Kidney epithelial cell (primary cell): ENCODE data around the gene SLC39A6. TPM values are rescaled to one million over a fixed set of nuclear protein-coding genes. Genes with fewer than 3 reads are reported as not detected.

Experiments
- DNase-seq: peaks from one replicate; pipeline ENCODE4 v3.0.0-alpha.2; 2010; ENCODE audit warnings: low read depth
- H3K27me3 ChIP-seq: 2 replicates; pipeline ENCODE4 v1.6.0; 2011; ENCODE audit warnings: low read length; ENCODE audit not compliant: control insufficient read depth, insufficient read depth
- H3K36me3 ChIP-seq: 2 replicates; pipeline ENCODE4 v1.5.1; 2011; ENCODE audit warnings: low read length; ENCODE audit not compliant: control insufficient read depth, insufficient read depth
- H3K4me3 ChIP-seq: 2 replicates; pipeline ENCODE4 v1.5.1; 2011; ENCODE audit warnings: low read depth, mild to moderate bottlenecking, control low read depth, low read length
- total RNA-seq: library from RNA; depleted of rRNA; stranded (reverse); fragments of >200 nt; gene quantifications from 2 replicates; pipeline ENCODE4 v1.2.3, GENCODE V29; 2015
- TF ChIP-seq, protein P1 (sequence below): IDR thresholded peaks from 2 replicates; pipeline ENCODE4 v1.5.1; 2011; ENCODE audit warnings: mild to moderate bottlenecking, moderate library complexity, low read length, control low read depth, inconsistent platforms; ENCODE audit not compliant: insufficient read depth, poor library complexity, severe bottlenecking

SLC39A6 gene
- total RNA-seq, 1 donor from 2014 or later: 94.1 TPM

DNA sequence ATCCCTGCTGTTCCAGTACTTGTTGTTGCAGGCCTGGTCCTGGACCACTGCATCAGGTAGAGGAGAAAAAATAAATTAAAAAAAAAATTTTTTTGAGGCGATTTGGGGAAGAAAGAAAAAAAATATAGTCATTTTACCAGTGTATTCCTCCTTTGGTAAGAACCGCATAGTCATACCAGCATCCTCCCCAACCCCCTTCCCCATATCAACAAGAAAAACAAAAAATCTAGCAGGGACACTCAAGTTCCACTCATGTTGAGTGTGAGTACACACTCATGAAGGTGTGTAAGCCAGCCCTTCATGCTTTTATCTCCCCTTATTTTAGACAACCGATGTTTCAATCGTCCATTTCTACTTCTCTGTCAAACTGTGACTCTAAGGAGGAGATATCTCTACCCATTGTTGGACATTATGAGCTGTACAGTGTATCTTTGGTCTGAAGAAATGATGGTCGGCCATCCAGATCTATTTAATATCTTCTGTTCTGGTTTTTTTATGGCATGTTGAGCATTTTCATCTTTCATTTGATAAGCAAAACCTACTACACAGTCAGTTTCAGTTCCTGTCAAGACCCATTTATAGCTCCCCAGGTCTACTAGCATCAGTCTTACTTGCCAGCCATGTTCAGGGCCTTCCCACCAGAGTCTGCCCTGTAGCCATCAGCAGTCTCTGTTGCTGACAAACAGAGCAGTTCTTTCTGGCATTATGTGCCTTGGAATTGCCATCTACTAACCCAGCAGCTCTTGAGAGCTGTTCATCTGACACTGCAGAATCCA, 20.6 kb upstream of the SLC39A6 start:
- no peak overlapping the region for H3K4me3 ChIP-seq
- DNase-seq: no peak
- TF ChIP-seq, protein P1, sequence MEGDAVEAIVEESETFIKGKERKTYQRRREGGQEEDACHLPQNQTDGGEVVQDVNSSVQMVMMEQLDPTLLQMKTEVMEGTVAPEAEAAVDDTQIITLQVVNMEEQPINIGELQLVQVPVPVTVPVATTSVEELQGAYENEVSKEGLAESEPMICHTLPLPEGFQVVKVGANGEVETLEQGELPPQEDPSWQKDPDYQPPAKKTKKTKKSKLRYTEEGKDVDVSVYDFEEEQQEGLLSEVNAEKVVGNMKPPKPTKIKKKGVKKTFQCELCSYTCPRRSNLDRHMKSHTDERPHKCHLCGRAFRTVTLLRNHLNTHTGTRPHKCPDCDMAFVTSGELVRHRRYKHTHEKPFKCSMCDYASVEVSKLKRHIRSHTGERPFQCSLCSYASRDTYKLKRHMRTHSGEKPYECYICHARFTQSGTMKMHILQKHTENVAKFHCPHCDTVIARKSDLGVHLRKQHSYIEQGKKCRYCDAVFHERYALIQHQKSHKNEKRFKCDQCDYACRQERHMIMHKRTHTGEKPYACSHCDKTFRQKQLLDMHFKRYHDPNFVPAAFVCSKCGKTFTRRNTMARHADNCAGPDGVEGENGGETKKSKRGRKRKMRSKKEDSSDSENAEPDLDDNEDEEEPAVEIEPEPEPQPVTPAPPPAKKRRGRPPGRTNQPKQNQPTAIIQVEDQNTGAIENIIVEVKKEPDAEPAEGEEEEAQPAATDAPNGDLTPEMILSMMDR: no peak
- H3K36me3 ChIP-seq: no peaks in the 10 kb centered on the region
- no peaks in the 10 kb centered on the region for H3K27me3 ChIP-seq

- H3K27me3 ChIP-seq: no peaks in the 10 kb centered on the region
- DNase-seq: no peak
- peaks cover 1% of the 10 kb centered on the region for H3K36me3 ChIP-seq
- TF ChIP-seq, protein P1: no peak
- no peak overlapping the region for H3K4me3 ChIP-seq
Measured at GRCh38 chr18:36143391-36143790, 14.3 kb upstream of the SLC39A6 start.

GRCh38 chr18:36142751-36143150, 13.6 kb upstream of the SLC39A6 start:
- H3K36me3 ChIP-seq: peaks cover 1% of the 10 kb centered on the region
- H3K4me3 ChIP-seq: no peak overlapping the region
- TF ChIP-seq, protein P1: no peak
- no peaks in the 10 kb centered on the region for H3K27me3 ChIP-seq
- DNase-seq: no peak

DNA sequence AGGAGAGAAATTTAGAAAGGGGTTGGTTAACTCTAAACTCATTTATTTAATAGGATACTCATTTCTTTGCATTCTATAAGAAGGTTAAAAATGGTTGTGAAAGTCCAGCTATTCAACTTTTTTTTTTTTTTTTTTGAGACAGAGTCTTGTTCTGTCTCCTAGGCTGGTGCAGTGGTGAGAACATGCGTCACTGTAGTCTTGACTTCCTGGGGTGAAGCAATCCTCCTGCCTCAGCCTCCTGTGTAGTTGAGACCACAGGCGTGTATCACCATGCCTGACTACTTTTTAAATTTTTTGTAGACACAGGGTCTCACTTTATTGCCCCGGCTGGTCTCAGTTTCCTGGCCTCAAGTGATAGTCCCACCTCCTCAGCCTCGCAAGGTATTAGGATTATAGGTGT, 12.4 kb upstream of the SLC39A6 start:
- DNase-seq: no peak
- TF ChIP-seq, protein P1: no peak
- Histone ChIP-seq H3K4me3 (no peak overlapping the region), H3K36me3 (peaks cover 1% of the 10 kb centered on the region), H3K27me3 (no peaks in the 10 kb centered on the region)

DNA sequence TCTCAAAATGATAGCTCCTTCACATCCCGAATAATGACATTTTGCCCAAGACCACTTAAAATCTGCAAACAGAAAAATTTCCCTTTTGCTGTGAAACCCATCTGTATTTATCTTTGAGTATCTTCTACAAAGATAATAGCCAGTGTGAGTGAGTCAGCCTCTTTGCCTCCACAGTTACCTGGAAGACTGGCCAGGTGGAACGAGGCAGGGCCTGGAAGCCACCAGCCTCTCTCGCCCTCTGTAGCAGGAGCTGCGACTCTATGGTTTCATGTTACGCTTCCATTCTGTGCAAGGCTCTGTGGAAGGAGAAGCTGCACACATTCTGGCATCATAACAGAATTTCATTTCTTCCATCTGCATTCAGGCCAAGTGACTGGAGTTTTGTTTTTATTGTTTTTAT, 10.1 kb upstream of the SLC39A6 start:
- DNase-seq: no peak
- TF ChIP-seq, protein P1: no peak
- Histone ChIP-seq H3K4me3 (no peak overlapping the region), H3K27me3 (no peaks in the 10 kb centered on the region), H3K36me3 (peaks cover under 1% of the 10 kb centered on the region)

GRCh38 chr18:36135264-36135663, 6.1 kb upstream of the SLC39A6 start:
- Histone ChIP-seq H3K4me3 (no peak overlapping the region), H3K27me3 (no peaks in the 10 kb centered on the region), H3K36me3 (no peaks in the 10 kb centered on the region)
- TF ChIP-seq, protein P1: no peak
- no peak for DNase-seq
